Panc1 (cell line): ENCODE data around the gene TET3. TPM values are rescaled to one million over a fixed set of nuclear protein-coding genes. Genes with fewer than 3 reads are reported as not detected.

Source experiments
- ATAC-seq: fragments of 200-7000 bp; cut with Tn5 transposase; 2 replicates; pipeline ENCODE4 v1.9.1; 2020; ENCODE audit warnings: mild to moderate bottlenecking, moderate library complexity
- BruUV-seq: library from RNA; stranded (reverse); fragments of 400-500 nt; replicated peaks from 2 replicates; lab custom pipeline; 2021; lab: Mats Ljungman, UMichigan
- CTCF ChIA-PET: fragments of 300-600 bp; sonication (Branson Sonifier 250); formaldehyde crosslinking; loops from one replicate; lab custom pipeline; 2022; ENCODE audit warnings: antibody characterized with exemption; lab: Charles Lee
- POLR2A ChIA-PET: fragments of 300-600 bp; sonication (Branson Sonifier 250); formaldehyde crosslinking; loops from one replicate; lab custom pipeline; 2022; ENCODE audit warnings: antibody characterized with exemption; lab: Charles Lee
- DNase-seq: peaks from one replicate; pipeline ENCODE4 v3.0.0-alpha.2; 2010; ENCODE audit warnings: low read depth, low spot score
- H3K27ac ChIP-seq: 2 replicates; pipeline ENCODE4 v1.5.1; 2011; ENCODE audit warnings: mild to moderate bottlenecking, low read length, inconsistent platforms
- H3K27me3 ChIP-seq: fragments of 200-500 bp; sonication (Bioruptor generic); 2 replicates; pipeline ENCODE4 v1.6.0; 2014; ENCODE audit warnings: low read length, inconsistent platforms; ENCODE audit not compliant: control insufficient read depth, insufficient read depth
- H3K36me3 ChIP-seq: fragments of 200-500 bp; sonication (Bioruptor generic); 2 replicates; pipeline ENCODE4 v1.5.1; 2014; ENCODE audit warnings: inconsistent platforms, mild to moderate bottlenecking, low read length, moderate library complexity; ENCODE audit not compliant: control insufficient read depth, insufficient read depth
- H3K4me1 ChIP-seq: 2 replicates; pipeline ENCODE4 v1.5.1; 2011; ENCODE audit warnings: inconsistent platforms, mild to moderate bottlenecking, low read length, moderate library complexity; ENCODE audit not compliant: control insufficient read depth, insufficient read depth
- H3K4me3 ChIP-seq, 2 experiments: 2 replicates each; pipeline ENCODE4 v1.5.1; 2011 to 2012; ENCODE audit warnings: low read depth in 2 of 2, low read length in 2 of 2, mild to moderate bottlenecking in 2 of 2, inconsistent platforms in 1 of 2, moderate library complexity in 1 of 2
- H3K9me3 ChIP-seq: fragments of 200-500 bp; sonication (Bioruptor generic); 2 replicates; pipeline ENCODE4 v1.5.1; 2014; ENCODE audit warnings: low read depth, mild to moderate bottlenecking, inconsistent platforms, low read length, moderate library complexity; ENCODE audit not compliant: control insufficient read depth, insufficient read depth
- CTCF ChIP-seq: fragments of 450-650 bp; IDR thresholded peaks from 2 replicates; pipeline ENCODE4 v1.5.1; 2017; ENCODE audit warnings: mild to moderate bottlenecking
- POLR2AphosphoS5 ChIP-seq: IDR thresholded peaks from 2 replicates; pipeline ENCODE4 v1.6.1; 2012; ENCODE audit warnings: mild to moderate bottlenecking, low read depth, low read length, moderate library complexity
- REST ChIP-seq, 2 experiments: IDR thresholded peaks; 2 replicates each; pipeline ENCODE4 v1.6.1; 2011 to 2012; ENCODE audit warnings: low read depth in 2 of 2, control low read depth in 1 of 2, low read length in 1 of 2, mild to moderate bottlenecking in 1 of 2, moderate library complexity in 1 of 2; ENCODE audit not compliant: insufficient read depth in 1 of 2
- SIN3A ChIP-seq: IDR thresholded peaks from 2 replicates; pipeline ENCODE4 v1.6.1; 2012; ENCODE audit warnings: low read depth, mild to moderate bottlenecking, low read length, moderate library complexity, borderline replicate concordance; ENCODE audit not compliant: insufficient read depth
- TCF7L2 ChIP-seq: IDR thresholded peaks from 2 replicates; pipeline ENCODE4 v1.6.1; 2011; ENCODE audit warnings: mild to moderate bottlenecking, low read depth, low read length, inconsistent platforms
- in situ Hi-C: cut with HindIII; loops from 2 replicates; pipeline ENCODE4 v1.10.0; 2016; ENCODE audit warnings: low sequenced_read_pairs, low pct_unique_long_range_greater_than_20kb
- intact Hi-C: fragments of 100-400 bp; cut with micrococcal nuclease; formaldehyde crosslinking; loops from one replicate; pipeline ENCODE4 v1.10.0; 2022; ENCODE audit not compliant: unreplicated experiment
- total RNA-seq: library from RNA; stranded (reverse); gene quantifications from one replicate; pipeline ENCODE4 v1.2.1, GENCODE V29; 2021; ENCODE audit not compliant: unreplicated experiment

The TET3 gene
- total RNA-seq, 1 experiment from 2014 or later, result 13.1 TPM

GRCh38 chr2:74002505-74003421 lies 18.1 kb downstream of the TET3 start:
- ATAC-seq (peak; percentile 98), DNase-seq (no peak)
- Histone ChIP-seq H3K9me3 (no peaks in the 10 kb centered on the region), H3K4me3 (peak overlapping the region; percentile 48 to 72), H3K36me3 (no peaks in the 10 kb centered on the region), H3K4me1 (peaks cover 27% of the 10 kb centered on the region), H3K27me3 (no peaks in the 10 kb centered on the region), H3K27ac (peak overlapping the region; percentile 58; the same call in 1 of the 2 replicates)
- in situ Hi-C loops (no loop called here), intact Hi-C loops (loop anchor here (10.0 kb wide), 1 partner anchor 132 kb away; no protein-coding TSS in a partner anchor)
- CTCF ChIA-PET, result interaction anchor here (0.6 kb wide), 2 partner anchors 94 to 102 kb away, joined by 5 read pairs; no protein-coding TSS in a partner anchor
- POLR2A ChIA-PET, result no interaction called here
- TF ChIP-seq POLR2AphosphoS5 (no peak), TCF7L2 (no peak), SIN3A (no peak; the same call in 1 of the 2 replicates), REST (IDR thresholded peaks at IDR 0.05; ENCODE audit: insufficient read depth in 1 of 2, low read depth in 2 of 2, low read length in 1 of 2) (no peak), CTCF (no peak; the same call in 1 of the 2 replicates)
- no TSS peak for BruUV-seq

- ChIA-PET CTCF (no interaction called here), POLR2A (interaction anchor here (0.6 kb wide), 1 partner anchor 15 kb away, joined by 4 read pairs; no protein-coding TSS in a partner anchor)
- ATAC-seq, result no peak
- H3K4me3 ChIP-seq, result no peak overlapping the region
- intact Hi-C loops, result loop anchor here (10.0 kb wide), 1 partner anchor 131 kb away; no protein-coding TSS in a partner anchor
- H3K27me3 ChIP-seq, result no peaks in the 10 kb centered on the region
- no peaks in the 10 kb centered on the region for H3K36me3 ChIP-seq
- DNase-seq, result no peak
- TF ChIP-seq POLR2AphosphoS5 (no peak), TCF7L2 (no peak), CTCF (no peak), SIN3A (no peak), REST (IDR thresholded peaks at IDR 0.05; ENCODE audit: insufficient read depth in 1 of 2, low read depth in 2 of 2, low read length in 1 of 2) (no peak)
- in situ Hi-C loops, result no loop called here
- H3K9me3 ChIP-seq, result no peaks in the 10 kb centered on the region
- H3K27ac ChIP-seq, result no peak overlapping the region
- peaks cover 27% of the 10 kb centered on the region for H3K4me1 ChIP-seq
- no TSS peak for BruUV-seq
These were observed 18.9 kb downstream of the TET3 start for GRCh38 chr2:74003494-74004211.
